ENCODE data around the gene RAVER1. TPM values are rescaled to one million over a fixed set of nuclear protein-coding genes. Genes with fewer than 3 reads are reported as not detected.

The RAVER1 gene
- total and polyA plus RNA-seq, 9 of the 15 experiments (the other 6 are each of a cell fraction or from before 2014, with no cell fraction given) = 0.06 to 113 (median 7.0) TPM

DNA sequence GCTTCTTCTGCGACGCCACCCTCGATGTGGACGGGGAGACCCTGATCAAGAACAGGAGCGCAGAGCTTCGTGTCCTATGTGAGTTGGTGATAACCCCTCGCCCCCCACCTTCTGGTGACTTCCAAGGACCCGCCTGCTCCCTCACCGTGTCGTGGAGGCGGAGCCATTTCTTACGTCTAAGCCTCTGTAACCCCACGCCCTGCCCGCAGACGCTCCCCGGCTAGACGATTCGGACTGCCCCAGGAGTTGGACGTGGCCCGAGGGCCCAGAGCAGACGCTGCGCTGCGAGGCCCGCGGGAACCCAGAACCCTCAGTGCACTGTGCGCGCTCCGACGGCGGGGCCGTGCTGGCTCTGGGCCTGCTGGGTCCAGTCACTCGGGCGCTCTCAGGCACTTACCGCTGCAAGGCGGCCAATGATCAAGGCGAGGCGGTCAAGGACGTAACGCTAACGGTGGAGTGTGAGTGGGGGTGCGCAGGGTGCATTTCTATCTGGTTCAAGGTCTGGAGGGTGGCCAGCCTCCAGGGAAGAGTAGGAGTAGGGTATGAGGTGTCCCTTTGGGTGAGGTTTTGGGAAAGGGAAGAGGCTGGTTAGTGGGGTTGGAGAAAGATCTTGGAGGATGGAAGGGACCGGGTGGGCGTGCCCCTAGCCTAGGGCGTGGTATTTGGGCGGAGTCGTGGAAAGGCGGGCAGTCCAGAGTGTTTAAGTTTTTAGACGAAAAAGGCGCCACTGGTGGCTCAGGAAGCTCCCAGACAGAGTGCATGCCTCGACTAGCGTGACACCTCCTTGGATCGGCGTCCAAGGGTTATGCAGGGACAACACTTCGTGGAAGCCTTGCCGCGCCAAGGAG lies 40.3 kb downstream of the RAVER1 start (continued):
- TF ChIP-seq, protein P1, sequence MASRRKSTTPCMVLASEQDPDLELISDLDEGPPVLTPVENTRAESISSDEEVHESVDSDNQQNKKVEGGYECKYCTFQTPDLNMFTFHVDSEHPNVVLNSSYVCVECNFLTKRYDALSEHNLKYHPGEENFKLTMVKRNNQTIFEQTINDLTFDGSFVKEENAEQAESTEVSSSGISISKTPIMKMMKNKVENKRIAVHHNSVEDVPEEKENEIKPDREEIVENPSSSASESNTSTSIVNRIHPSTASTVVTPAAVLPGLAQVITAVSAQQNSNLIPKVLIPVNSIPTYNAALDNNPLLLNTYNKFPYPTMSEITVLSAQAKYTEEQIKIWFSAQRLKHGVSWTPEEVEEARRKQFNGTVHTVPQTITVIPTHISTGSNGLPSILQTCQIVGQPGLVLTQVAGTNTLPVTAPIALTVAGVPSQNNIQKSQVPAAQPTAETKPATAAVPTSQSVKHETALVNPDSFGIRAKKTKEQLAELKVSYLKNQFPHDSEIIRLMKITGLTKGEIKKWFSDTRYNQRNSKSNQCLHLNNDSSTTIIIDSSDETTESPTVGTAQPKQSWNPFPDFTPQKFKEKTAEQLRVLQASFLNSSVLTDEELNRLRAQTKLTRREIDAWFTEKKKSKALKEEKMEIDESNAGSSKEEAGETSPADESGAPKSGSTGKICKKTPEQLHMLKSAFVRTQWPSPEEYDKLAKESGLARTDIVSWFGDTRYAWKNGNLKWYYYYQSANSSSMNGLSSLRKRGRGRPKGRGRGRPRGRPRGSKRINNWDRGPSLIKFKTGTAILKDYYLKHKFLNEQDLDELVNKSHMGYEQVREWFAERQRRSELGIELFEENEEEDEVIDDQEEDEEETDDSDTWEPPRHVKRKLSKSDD (conservative IDR thresholded peaks at IDR 0.05; ENCODE audit: low read length) = no peak
- TF ChIP-seq, protein P2, sequence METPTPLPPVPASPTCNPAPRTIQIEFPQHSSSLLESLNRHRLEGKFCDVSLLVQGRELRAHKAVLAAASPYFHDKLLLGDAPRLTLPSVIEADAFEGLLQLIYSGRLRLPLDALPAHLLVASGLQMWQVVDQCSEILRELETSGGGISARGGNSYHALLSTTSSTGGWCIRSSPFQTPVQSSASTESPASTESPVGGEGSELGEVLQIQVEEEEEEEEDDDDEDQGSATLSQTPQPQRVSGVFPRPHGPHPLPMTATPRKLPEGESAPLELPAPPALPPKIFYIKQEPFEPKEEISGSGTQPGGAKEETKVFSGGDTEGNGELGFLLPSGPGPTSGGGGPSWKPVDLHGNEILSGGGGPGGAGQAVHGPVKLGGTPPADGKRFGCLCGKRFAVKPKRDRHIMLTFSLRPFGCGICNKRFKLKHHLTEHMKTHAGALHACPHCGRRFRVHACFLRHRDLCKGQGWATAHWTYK (CRISPR knock-in tag; IDR thresholded peaks at IDR 0.05) = no peak
- no peak for TF ChIP-seq PPARD (CRISPR knock-in tag; IDR thresholded peaks at IDR 0.05)
- TF ChIP-seq EWSR1 (IDR thresholded peaks at IDR 0.05; ENCODE audit: borderline replicate concordance, low read depth, partially characterized antibody) = no peak
- TF ChIP-seq, protein P3, sequence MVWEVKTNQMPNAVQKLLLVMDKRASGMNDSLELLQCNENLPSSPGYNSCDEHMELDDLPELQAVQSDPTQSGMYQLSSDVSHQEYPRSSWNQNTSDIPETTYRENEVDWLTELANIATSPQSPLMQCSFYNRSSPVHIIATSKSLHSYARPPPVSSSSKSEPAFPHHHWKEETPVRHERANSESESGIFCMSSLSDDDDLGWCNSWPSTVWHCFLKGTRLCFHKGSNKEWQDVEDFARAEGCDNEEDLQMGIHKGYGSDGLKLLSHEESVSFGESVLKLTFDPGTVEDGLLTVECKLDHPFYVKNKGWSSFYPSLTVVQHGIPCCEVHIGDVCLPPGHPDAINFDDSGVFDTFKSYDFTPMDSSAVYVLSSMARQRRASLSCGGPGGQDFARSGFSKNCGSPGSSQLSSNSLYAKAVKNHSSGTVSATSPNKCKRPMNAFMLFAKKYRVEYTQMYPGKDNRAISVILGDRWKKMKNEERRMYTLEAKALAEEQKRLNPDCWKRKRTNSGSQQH (CRISPR knock-in tag; IDR thresholded peaks at IDR 0.05) = 0 out of 2 replicates have a peak, but pooled peaks have one; percentile 31
- TF ChIP-seq POLR2AphosphoS2 (IDR thresholded peaks at IDR 0.05; ENCODE audit: low read length) = no peak
- peak; percentile 19 for TF ChIP-seq TBP (optimal IDR thresholded peaks at IDR 0.05; ENCODE audit: low read depth, low read length)
- peak; percentile 45 to 70 for TF ChIP-seq NRF1 (conservative IDR thresholded peaks at IDR 0.05 in 1 of 2, IDR thresholded peaks at IDR 0.05 in 1 of 2)
- no peak for TF ChIP-seq ZFPM2 (CRISPR knock-in tag; IDR thresholded peaks at IDR 0.05)
- TF ChIP-seq MIER1 (IDR thresholded peaks at IDR 0.05; ENCODE audit: low read depth) = no peak
- TF ChIP-seq SMAD1 (IDR thresholded peaks at IDR 0.05; ENCODE audit: low read depth, low read length, partially characterized antibody) = no peak
- TF ChIP-seq SAP30 (IDR thresholded peaks at IDR 0.05; ENCODE audit: borderline replicate concordance, insufficient read depth, low read depth, low read length, poor library complexity, severe bottlenecking) = peak; percentile 22
- TF ChIP-seq ZNF311 (CRISPR knock-in tag; IDR thresholded peaks at IDR 0.05) = no peak
- TF ChIP-seq EZH2 (IDR thresholded peaks at IDR 0.05; ENCODE audit: borderline replicate concordance, low read depth, low read length) = no peak
- TF ChIP-seq ETV6 (IDR thresholded peaks at IDR 0.05; ENCODE audit: borderline replicate concordance in 1 of 2, low read depth in 2 of 2, low read length in 1 of 2) = no peak
- TF ChIP-seq ETV6 (CRISPR knock-in tag; IDR thresholded peaks at IDR 0.05; ENCODE audit: borderline replicate concordance) = no peak
- TF ChIP-seq, protein P4, sequence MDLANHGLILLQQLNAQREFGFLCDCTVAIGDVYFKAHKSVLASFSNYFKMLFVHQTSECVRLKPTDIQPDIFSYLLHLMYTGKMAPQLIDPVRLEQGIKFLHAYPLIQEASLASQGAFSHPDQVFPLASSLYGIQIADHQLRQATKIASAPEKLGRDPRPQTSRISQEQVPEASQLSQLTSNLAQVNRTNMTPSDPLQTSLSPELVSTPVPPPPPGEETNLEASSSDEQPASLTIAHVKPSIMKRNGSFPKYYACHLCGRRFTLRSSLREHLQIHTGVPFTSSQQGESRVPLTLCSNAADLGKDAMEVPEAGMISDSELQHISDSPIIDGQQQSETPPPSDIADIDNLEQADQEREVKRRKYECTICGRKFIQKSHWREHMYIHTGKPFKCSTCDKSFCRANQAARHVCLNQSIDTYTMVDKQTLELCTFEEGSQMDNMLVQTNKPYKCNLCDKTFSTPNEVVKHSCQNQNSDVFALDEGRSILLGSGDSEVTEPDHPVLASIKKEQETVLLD (IDR thresholded peaks at IDR 0.05) = no peak
- no peak for TF ChIP-seq JUN (IDR thresholded peaks at IDR 0.05; ENCODE audit: borderline replicate concordance, low read depth, low read length)
- no peak for TF ChIP-seq JUN (CRISPR knock-in tag; IDR thresholded peaks at IDR 0.05; ENCODE audit: borderline replicate concordance)
- TF ChIP-seq YBX1 (IDR thresholded peaks at IDR 0.05) = no peak
- no peak for TF ChIP-seq ELF4 (CRISPR knock-in tag; IDR thresholded peaks at IDR 0.05)

Measured in K562 (cell line).